Natural killer cell (primary cell): Measurements from ENCODE around the gene SLC25A6. TPM values are rescaled to one million over a fixed set of nuclear protein-coding genes. Genes with fewer than 3 reads are reported as not detected.

Source experiments
- ATAC-seq, 3 donors: fragments of 150-1000 bp in 2 of 3; fragments of 200-7000 bp in 1 of 3; cut with Tn5 transposase; 1 replicate in 1 of 3; 2 replicates in 2 of 3; pipeline ENCODE4 v1.10.0; 2021; ENCODE audit warnings: mild to moderate bottlenecking in 2 of 3, moderate library complexity in 2 of 3
- DNase-seq, 2 donors: peaks; one replicate each; pipeline versions ENCODE4 v3.0.0 to v3.0.0-alpha.2; 2013 to 2021; ENCODE audit warnings: mixed read lengths in 1 of 2
- H3K27ac ChIP-seq: one replicate; pipeline ENCODE4 v1.5.1; 2013; ENCODE audit warnings: mild to moderate bottlenecking, low read length
- H3K27me3 ChIP-seq: one replicate; pipeline ENCODE4 v1.6.1; 2013; ENCODE audit warnings: low read length; ENCODE audit not compliant: control insufficient read depth, insufficient read depth
- H3K36me3 ChIP-seq: one replicate; pipeline ENCODE4 v1.6.1; 2013; ENCODE audit warnings: low read length; ENCODE audit not compliant: control insufficient read depth, insufficient read depth
- H3K4me1 ChIP-seq: one replicate; pipeline ENCODE4 v1.6.1; 2013; ENCODE audit warnings: low read length; ENCODE audit not compliant: control insufficient read depth, insufficient read depth
- H3K4me3 ChIP-seq: one replicate; pipeline ENCODE4 v1.5.1; 2013; ENCODE audit warnings: low read length
- H3K9me3 ChIP-seq: one replicate; pipeline ENCODE4 v1.6.1; 2013; ENCODE audit warnings: low read length; ENCODE audit not compliant: control insufficient read depth, insufficient read depth
- H3K27ac Mint-ChIP-seq, 2 donors: one replicate each; pipeline ENCODE4 v1.8.0; 2022; ENCODE audit warnings: mild to moderate bottlenecking in 2 of 2, mixed read lengths in 2 of 2, moderate library complexity in 1 of 2
- H3K27me3 Mint-ChIP-seq, 2 donors: one replicate each; pipeline ENCODE4 v1.8.0; 2022; ENCODE audit warnings: low read depth in 2 of 2, mixed read lengths in 2 of 2
- H3K36me3 Mint-ChIP-seq: one replicate; pipeline ENCODE4 v1.8.0; 2022; ENCODE audit warnings: mixed read lengths
- H3K4me1 Mint-ChIP-seq, 2 donors: one replicate each; pipeline ENCODE4 v1.8.0; 2022; ENCODE audit warnings: mixed read lengths in 2 of 2
- H3K4me3 Mint-ChIP-seq: one replicate; pipeline ENCODE4 v1.8.0; 2022; ENCODE audit warnings: mild to moderate bottlenecking, moderate library complexity, mixed read lengths
- H3K9me3 Mint-ChIP-seq, 2 donors: one replicate each; pipeline ENCODE4 v1.8.0; 2022; ENCODE audit warnings: mixed read lengths in 2 of 2
- CTCF ChIP-seq: fragments of 200-600 bp; IDR thresholded peaks from one replicate; pipeline ENCODE4 v1.8.0; 2022; ENCODE audit warnings: antibody characterized with exemption
- WGBS: methylation state at CpG from one replicate; pipeline ENCODE4 v1.1.7; 2013; ENCODE audit warnings: missing lambda C conversion rate; ENCODE audit not compliant: insufficient coverage; 5-methylcytosine and 5-hydroxymethylcytosine counted together
- intact Hi-C: fragments of 100-400 bp; cut with micrococcal nuclease; formaldehyde crosslinking; loops from one replicate; pipeline ENCODE4 v1.14.2; 2022
- total RNA-seq, 4 donors: library from RNA; stranded (reverse); fragments of 120-200 nt in 1 of 4; gene quantifications; one replicate each; pipeline versions ENCODE4 v1.2.3 to v1.2.4, GENCODE V29; 2013 to 2022

Gene SLC25A6
- total RNA-seq: 100 to 1,000 TPM; 157 to 197 (median 178) TPM
- 127 TPM for total RNA-seq (2013)

GRCh38 chrX:1391707-1392375 lies at the start of gene SLC25A6:
Gene SLC25A6 (minus strand): TSS chrX:1392113. CDS start chrX:1392009, 104 bp downstream.
- no peaks in the 10 kb centered on the region for H3K27me3 Mint-ChIP-seq
- peaks cover 24% of the 10 kb centered on the region for H3K4me1 ChIP-seq
- peak within 1 kb of the TSS; percentile 85 to 94 for H3K27ac Mint-ChIP-seq
- ATAC-seq (peak; percentile 93 to 98 (median 93)), DNase-seq (peak; percentile 99 to 100)
- no peaks in the 10 kb centered on the region for H3K27me3 ChIP-seq
- H3K9me3 ChIP-seq: no peaks in the 10 kb centered on the region
- no peak for TF ChIP-seq CTCF
- H3K4me3 ChIP-seq: peak within 1 kb of the TSS; percentile 99
- H3K4me3 Mint-ChIP-seq: peak within 1 kb of the TSS; percentile 92
- H3K36me3 Mint-ChIP-seq: no peaks in the 10 kb centered on the region
- intact Hi-C loops: loop anchor here (1.0 to 5.0 kb wide), 4 partner anchors 61 to 265 kb away; partner anchors contain the start of genes AKAP17A and P2RY8
- H3K36me3 ChIP-seq: peaks cover 36% of the 10 kb centered on the region
- WGBS: under 1% methylated on average over 90 of the region's 90 CpGs
- peaks cover 37 to 61% of the 10 kb centered on the region in 2 donors for H3K4me1 Mint-ChIP-seq
- H3K27ac ChIP-seq: peak within 1 kb of the TSS; percentile 95
- no peaks in the 10 kb centered on the region for H3K9me3 Mint-ChIP-seq

GRCh38 chrX:1440506-1440905 lies 48.6 kb upstream of the SLC25A6 start:
- peaks cover 17 to 18% of the 10 kb centered on the region in 2 donors for H3K4me1 Mint-ChIP-seq

GRCh38 chrX:1435241-1435895 lies 43.5 kb upstream of the SLC25A6 start:
- peak in 2 of 3 donors; percentile 9 to 12 for ATAC-seq
- H3K36me3 Mint-ChIP-seq: peaks cover 9% of the 10 kb centered on the region
- no peaks in the 10 kb centered on the region for H3K4me1 Mint-ChIP-seq
- no peaks in the 10 kb centered on the region for H3K9me3 Mint-ChIP-seq
- no peak overlapping the region for H3K27ac Mint-ChIP-seq
- WGBS: 95% methylated on average over 20 of the region's 20 CpGs
- Histone ChIP-seq H3K36me3 (peaks cover 24% of the 10 kb centered on the region), H3K4me3 (no peak overlapping the region), H3K27me3 (no peaks in the 10 kb centered on the region), H3K9me3 (no peaks in the 10 kb centered on the region), H3K4me1 (no peaks in the 10 kb centered on the region), H3K27ac (no peak overlapping the region)
- no peak for TF ChIP-seq CTCF
- DNase-seq: no peak
- intact Hi-C loops: no loop called here
- no peak overlapping the region for H3K4me3 Mint-ChIP-seq
- no peaks in the 10 kb centered on the region for H3K27me3 Mint-ChIP-seq

More at GRCh38 chrX:1440506-1440905, 48.6 kb upstream of the SLC25A6 start:
- DNase-seq (no peak), ATAC-seq (no peak)
- Histone ChIP-seq H3K4me3 (no peak overlapping the region), H3K36me3 (peaks cover 17% of the 10 kb centered on the region), H3K27me3 (no peaks in the 10 kb centered on the region), H3K9me3 (peaks cover 12% of the 10 kb centered on the region), H3K27ac (no peak overlapping the region), H3K4me1 (no peaks in the 10 kb centered on the region)
- Mint-ChIP-seq H3K36me3 (peaks cover 9% of the 10 kb centered on the region), H3K9me3 (peaks cover 0 to 3% of the 10 kb centered on the region in 2 donors), H3K4me3 (no peak overlapping the region), H3K27ac (no peak overlapping the region), H3K27me3 (no peaks in the 10 kb centered on the region)
- WGBS: no CpG with 5 or more reads among the region's 6 CpGs
- no peak for TF ChIP-seq CTCF
- intact Hi-C loops: no loop called here
